Measurements from ENCODE around the gene HAND2. TPM values are rescaled to one million over a fixed set of nuclear protein-coding genes. Genes with fewer than 3 reads are reported as not detected.

HAND2 gene
- total RNA-seq, 3 donors from 2014 or later (not counting 1 experiment from before 2014, with no cell fraction given), result not detected

GRCh38 chr4:173515458-173515857 is 14.6 kb downstream of the HAND2 start:
- H3K4me1 Mint-ChIP-seq, result peaks cover 0 to 4% of the 10 kb centered on the region in 2 donors
- peaks cover 51% of the 10 kb centered on the region for H3K27me3 ChIP-seq (ENCODE audit: control insufficient read depth, insufficient read depth, low read length)

GRCh38 chr4:173514641-173515217 is 15.3 kb downstream of the HAND2 start:
- Mint-ChIP-seq H3K27ac (no peak overlapping the region), H3K36me3 (peaks cover 26% of the 10 kb centered on the region), H3K27me3 (ENCODE audit: low read depth in 2 of 2) (peaks cover 63 to 82% of the 10 kb centered on the region in 2 donors), H3K4me3 (no peak overlapping the region), H3K4me1 (peaks cover 0 to 7% of the 10 kb centered on the region in 2 donors), H3K9me3 (peaks cover 0 to 2% of the 10 kb centered on the region in 2 donors)
- TF ChIP-seq, protein P1, sequence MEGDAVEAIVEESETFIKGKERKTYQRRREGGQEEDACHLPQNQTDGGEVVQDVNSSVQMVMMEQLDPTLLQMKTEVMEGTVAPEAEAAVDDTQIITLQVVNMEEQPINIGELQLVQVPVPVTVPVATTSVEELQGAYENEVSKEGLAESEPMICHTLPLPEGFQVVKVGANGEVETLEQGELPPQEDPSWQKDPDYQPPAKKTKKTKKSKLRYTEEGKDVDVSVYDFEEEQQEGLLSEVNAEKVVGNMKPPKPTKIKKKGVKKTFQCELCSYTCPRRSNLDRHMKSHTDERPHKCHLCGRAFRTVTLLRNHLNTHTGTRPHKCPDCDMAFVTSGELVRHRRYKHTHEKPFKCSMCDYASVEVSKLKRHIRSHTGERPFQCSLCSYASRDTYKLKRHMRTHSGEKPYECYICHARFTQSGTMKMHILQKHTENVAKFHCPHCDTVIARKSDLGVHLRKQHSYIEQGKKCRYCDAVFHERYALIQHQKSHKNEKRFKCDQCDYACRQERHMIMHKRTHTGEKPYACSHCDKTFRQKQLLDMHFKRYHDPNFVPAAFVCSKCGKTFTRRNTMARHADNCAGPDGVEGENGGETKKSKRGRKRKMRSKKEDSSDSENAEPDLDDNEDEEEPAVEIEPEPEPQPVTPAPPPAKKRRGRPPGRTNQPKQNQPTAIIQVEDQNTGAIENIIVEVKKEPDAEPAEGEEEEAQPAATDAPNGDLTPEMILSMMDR (IDR thresholded peaks at IDR 0.05), result no peak
- no peak for DNase-seq
- no peak for ATAC-seq
- Histone ChIP-seq H3K4me3 (ENCODE audit: low read length) (no peak overlapping the region), H3K9me3 (ENCODE audit: control insufficient read depth, insufficient read depth, low read length) (peaks cover 5% of the 10 kb centered on the region), H3K27me3 (ENCODE audit: control insufficient read depth, insufficient read depth, low read length) (peaks cover 48% of the 10 kb centered on the region), H3K36me3 (ENCODE audit: control insufficient read depth, insufficient read depth, low read length) (no peaks in the 10 kb centered on the region), H3K4me1 (ENCODE audit: control insufficient read depth, insufficient read depth, low read length) (peaks cover 8% of the 10 kb centered on the region), H3K27ac (ENCODE audit: low read length) (no peak overlapping the region)
- intact Hi-C loops (cut with micrococcal nuclease), result no loop called here
- WGBS (ENCODE audit: insufficient coverage), result 29% methylated on average over 4 of the region's 4 CpGs

More at GRCh38 chr4:173515458-173515857, 14.6 kb downstream of the HAND2 start:
- 43% methylated on average over 4 of the region's 4 CpGs for WGBS (ENCODE audit: insufficient coverage)
- Mint-ChIP-seq H3K36me3 (peaks cover 33% of the 10 kb centered on the region), H3K27ac (no peak overlapping the region), H3K4me3 (no peak overlapping the region), H3K9me3 (peaks cover 0 to 2% of the 10 kb centered on the region in 2 donors), H3K27me3 (ENCODE audit: low read depth in 2 of 2) (peaks cover 63 to 82% of the 10 kb centered on the region in 2 donors)
- Histone ChIP-seq H3K36me3 (ENCODE audit: control insufficient read depth, insufficient read depth, low read length) (no peaks in the 10 kb centered on the region), H3K4me1 (ENCODE audit: control insufficient read depth, insufficient read depth, low read length) (peaks cover 8% of the 10 kb centered on the region), H3K9me3 (ENCODE audit: control insufficient read depth, insufficient read depth, low read length) (peaks cover 5% of the 10 kb centered on the region), H3K4me3 (ENCODE audit: low read length) (no peak overlapping the region), H3K27ac (ENCODE audit: low read length) (no peak overlapping the region)
- DNase-seq (no peak), ATAC-seq (no peak)
- TF ChIP-seq, protein P1 (IDR thresholded peaks at IDR 0.05), result no peak
- intact Hi-C loops (cut with micrococcal nuclease), result no loop called here

GRCh38 chr4:173513651-173514050 is 16.4 kb downstream of the HAND2 start:
- peaks cover 0 to 14% of the 10 kb centered on the region in 2 donors for H3K4me1 Mint-ChIP-seq
- ATAC-seq (no peak), DNase-seq (no peak)
- Histone ChIP-seq H3K36me3 (ENCODE audit: control insufficient read depth, insufficient read depth, low read length) (no peaks in the 10 kb centered on the region), H3K4me1 (ENCODE audit: control insufficient read depth, insufficient read depth, low read length) (peaks cover 10% of the 10 kb centered on the region), H3K9me3 (ENCODE audit: control insufficient read depth, insufficient read depth, low read length) (peaks cover 5% of the 10 kb centered on the region), H3K27me3 (ENCODE audit: control insufficient read depth, insufficient read depth, low read length) (peaks cover 54% of the 10 kb centered on the region), H3K27ac (ENCODE audit: low read length) (no peak overlapping the region), H3K4me3 (ENCODE audit: low read length) (no peak overlapping the region)
- no peak overlapping the region for H3K4me3 Mint-ChIP-seq
- H3K27ac Mint-ChIP-seq, result no peak overlapping the region
- intact Hi-C loops (cut with micrococcal nuclease), result no loop called here
- TF ChIP-seq, protein P1 (IDR thresholded peaks at IDR 0.05), result no peak
- peaks cover 25% of the 10 kb centered on the region for H3K36me3 Mint-ChIP-seq
- peaks cover 60 to 74% of the 10 kb centered on the region in 2 donors for H3K27me3 Mint-ChIP-seq (ENCODE audit: low read depth in 2 of 2)
- H3K9me3 Mint-ChIP-seq, result peaks cover 0 to 2% of the 10 kb centered on the region in 2 donors

Data from natural killer cell (primary cell).